Lower lobe of right lung (tissue), 2 donors: ENCODE data around the gene LIN37. TPM values are rescaled to one million over a fixed set of nuclear protein-coding genes. Genes with fewer than 3 reads are reported as not detected.

Experiments used
- ATAC-seq, 2 donors: fragments of 200-7000 bp; cut with Tn5 transposase; one replicate each; pipeline ENCODE4 v1.9.1; 2020 to 2022; ENCODE audit warnings: mild to moderate bottlenecking in 2 of 2, moderate library complexity in 2 of 2
- DNase-seq: peaks from one replicate; pipeline ENCODE4 v3.0.0-alpha.2; 2020
- H3K27ac ChIP-seq: fragments of 200-600 bp; one replicate; pipeline ENCODE4 v1.8.0; 2022
- H3K27me3 ChIP-seq: fragments of 200-600 bp; one replicate; pipeline ENCODE4 v1.8.0; 2022; ENCODE audit warnings: low read depth
- H3K36me3 ChIP-seq: fragments of 200-600 bp; one replicate; pipeline ENCODE4 v1.8.0; 2022; ENCODE audit warnings: mild to moderate bottlenecking
- H3K4me1 ChIP-seq: fragments of 200-600 bp; one replicate; pipeline ENCODE4 v1.8.0; 2022
- H3K4me3 ChIP-seq: fragments of 200-600 bp; one replicate; pipeline ENCODE4 v1.8.0; 2022; ENCODE audit warnings: mild to moderate bottlenecking
- H3K9me3 ChIP-seq: fragments of 200-600 bp; one replicate; pipeline ENCODE4 v1.8.0; 2022
- intact Hi-C: fragments of 100-400 bp; cut with DNase I; formaldehyde crosslinking; loops from one replicate; pipeline ENCODE4 v1.11.0; 2022
- total RNA-seq: library from RNA; stranded (reverse); fragmentation: NEBNext Ultra II Directional; extraction: Animal tissue kit (Norgen Biotek cat#: 25700); gene quantifications from one replicate; pipeline ENCODE4 v1.2.1, GENCODE V29; 2021
- TF ChIP-seq, protein P1 (sequence below): fragments of 200-600 bp; IDR thresholded peaks from one replicate; pipeline ENCODE4 v1.8.0; 2022; ENCODE audit warnings: antibody characterized with exemption, mild to moderate bottlenecking
- donor health status: DM: no; HTN: yes; CAD: no; lungs with severe emphysema.

The LIN37 gene
- total RNA-seq, 1 donor from 2014 or later, result 7.2 TPM

DNA sequence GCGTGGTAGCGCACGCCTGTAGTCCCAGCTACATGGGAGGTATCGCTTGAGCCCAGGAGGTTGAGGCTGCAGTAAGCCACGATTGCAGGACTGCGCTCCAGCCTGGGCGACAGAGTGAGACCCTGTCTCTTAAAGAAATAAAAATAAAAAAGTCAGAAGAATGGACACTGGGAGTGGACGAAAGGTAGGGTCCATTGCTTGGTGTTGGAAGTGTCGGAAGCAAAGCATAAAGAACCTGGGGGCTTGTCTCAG lies 26.6 kb downstream of the LIN37 start:
- ATAC-seq (peak in 1 of 2 donors; percentile 1), DNase-seq (no peak)
- Histone ChIP-seq H3K27me3 (no peaks in the 10 kb centered on the region), H3K4me3 (peak overlapping the region; percentile 92), H3K9me3 (no peaks in the 10 kb centered on the region), H3K36me3 (no peaks in the 10 kb centered on the region), H3K27ac (no peak overlapping the region), H3K4me1 (peaks cover 17% of the 10 kb centered on the region)
- TF ChIP-seq, protein P1, sequence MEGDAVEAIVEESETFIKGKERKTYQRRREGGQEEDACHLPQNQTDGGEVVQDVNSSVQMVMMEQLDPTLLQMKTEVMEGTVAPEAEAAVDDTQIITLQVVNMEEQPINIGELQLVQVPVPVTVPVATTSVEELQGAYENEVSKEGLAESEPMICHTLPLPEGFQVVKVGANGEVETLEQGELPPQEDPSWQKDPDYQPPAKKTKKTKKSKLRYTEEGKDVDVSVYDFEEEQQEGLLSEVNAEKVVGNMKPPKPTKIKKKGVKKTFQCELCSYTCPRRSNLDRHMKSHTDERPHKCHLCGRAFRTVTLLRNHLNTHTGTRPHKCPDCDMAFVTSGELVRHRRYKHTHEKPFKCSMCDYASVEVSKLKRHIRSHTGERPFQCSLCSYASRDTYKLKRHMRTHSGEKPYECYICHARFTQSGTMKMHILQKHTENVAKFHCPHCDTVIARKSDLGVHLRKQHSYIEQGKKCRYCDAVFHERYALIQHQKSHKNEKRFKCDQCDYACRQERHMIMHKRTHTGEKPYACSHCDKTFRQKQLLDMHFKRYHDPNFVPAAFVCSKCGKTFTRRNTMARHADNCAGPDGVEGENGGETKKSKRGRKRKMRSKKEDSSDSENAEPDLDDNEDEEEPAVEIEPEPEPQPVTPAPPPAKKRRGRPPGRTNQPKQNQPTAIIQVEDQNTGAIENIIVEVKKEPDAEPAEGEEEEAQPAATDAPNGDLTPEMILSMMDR, result no peak
- intact Hi-C loops, result no loop called here

DNA sequence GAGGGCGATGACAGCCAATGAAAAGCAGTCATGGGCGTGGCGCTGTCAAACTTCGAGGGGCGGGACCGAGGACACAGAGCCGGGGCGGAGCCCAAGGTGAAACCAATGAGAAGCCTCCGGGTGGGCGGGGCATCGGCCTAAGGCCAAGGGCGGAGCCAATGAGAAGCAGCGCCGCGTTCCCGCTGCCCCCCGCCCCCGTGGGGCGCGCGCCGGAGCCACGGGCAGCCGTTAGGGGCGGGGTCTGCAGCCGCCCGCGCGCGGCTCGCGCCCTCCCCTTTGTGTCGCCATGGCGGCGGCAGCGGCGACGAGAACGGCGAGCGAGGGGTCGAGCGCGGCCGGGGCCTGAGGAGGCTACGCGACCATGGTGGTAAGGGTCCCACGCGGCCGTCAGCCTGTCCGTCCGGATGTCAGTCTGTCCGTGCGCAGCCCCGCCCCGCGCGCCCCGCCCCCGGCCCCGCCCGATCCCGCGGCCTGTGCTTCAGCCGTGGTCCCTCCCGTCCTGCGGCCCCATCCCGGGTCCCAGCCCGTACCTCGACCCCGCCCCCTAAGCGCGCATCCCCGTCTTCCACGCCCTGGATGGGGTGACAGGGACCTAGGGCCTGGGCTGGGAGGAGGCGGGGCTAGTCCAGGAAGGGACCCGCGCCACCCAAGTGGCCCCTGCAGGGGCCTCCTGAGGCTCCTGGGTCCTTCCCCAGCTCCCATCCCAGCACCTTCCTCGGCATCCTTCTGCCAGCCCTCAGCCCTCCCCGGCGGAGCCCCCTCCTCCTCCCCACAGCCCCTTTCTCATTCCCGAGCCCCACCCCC lies 27.1 kb downstream of the LIN37 start, which contains the start of gene ARHGAP33:
Gene ARHGAP33, plus strand, starts transcription at position 267 of the 804 bp plus-strand sequence. Its CDS starts 95 bp downstream, at position 362.
- Histone ChIP-seq H3K27ac (peak within 1 kb of the TSS; percentile 11), H3K36me3 (peaks cover 4% of the 10 kb centered on the region), H3K9me3 (no peaks in the 10 kb centered on the region), H3K4me1 (peaks cover 17% of the 10 kb centered on the region), H3K4me3 (peak within 1 kb of the TSS; percentile 92), H3K27me3 (no peaks in the 10 kb centered on the region)
- DNase-seq (peak; percentile 100), ATAC-seq (peak; percentile 99)
- TF ChIP-seq, protein P1, result no peak
- intact Hi-C loops, result no loop called here

DNA sequence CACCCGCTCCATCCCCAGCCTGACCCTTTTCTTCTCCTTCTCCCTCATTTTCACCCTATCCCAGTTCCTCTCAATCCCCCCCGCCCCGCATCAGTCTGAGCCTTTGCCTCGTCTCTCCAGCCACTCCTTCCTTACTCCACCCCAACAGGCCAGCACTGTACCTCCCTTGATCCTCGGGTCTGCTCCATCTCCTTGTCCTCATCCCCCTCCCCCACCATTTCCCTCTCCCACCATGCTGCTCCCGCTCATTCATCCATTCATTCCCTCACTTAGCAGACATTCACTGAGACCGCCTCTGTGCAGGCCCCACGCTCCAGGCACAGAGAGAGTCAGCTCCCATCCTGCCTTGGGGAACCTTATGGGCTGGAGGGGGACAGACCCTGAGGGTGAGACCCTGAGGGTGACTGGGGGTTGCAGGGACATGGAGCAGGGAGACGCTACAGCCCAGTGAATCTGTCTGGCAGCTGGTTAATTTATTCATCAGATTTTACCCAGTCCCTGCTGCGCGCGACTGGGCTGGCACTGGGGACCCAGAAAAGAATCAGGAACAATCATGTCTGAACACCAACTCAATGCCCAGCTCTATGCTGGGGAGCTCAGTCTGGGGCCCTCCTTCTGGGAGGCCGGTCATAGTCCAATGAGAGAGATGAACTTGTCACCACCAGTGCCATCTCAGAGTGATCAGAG lies 27.9 kb downstream of the LIN37 start:
- no peak for DNase-seq
- TF ChIP-seq, protein P1, result no peak
- Histone ChIP-seq H3K27ac (no peak overlapping the region), H3K36me3 (peaks cover 9% of the 10 kb centered on the region), H3K4me1 (peaks cover 17% of the 10 kb centered on the region), H3K9me3 (no peaks in the 10 kb centered on the region), H3K4me3 (peak overlapping the region; percentile 92), H3K27me3 (no peaks in the 10 kb centered on the region)
- ATAC-seq, result no peak
- intact Hi-C loops, result no loop called here

DNA sequence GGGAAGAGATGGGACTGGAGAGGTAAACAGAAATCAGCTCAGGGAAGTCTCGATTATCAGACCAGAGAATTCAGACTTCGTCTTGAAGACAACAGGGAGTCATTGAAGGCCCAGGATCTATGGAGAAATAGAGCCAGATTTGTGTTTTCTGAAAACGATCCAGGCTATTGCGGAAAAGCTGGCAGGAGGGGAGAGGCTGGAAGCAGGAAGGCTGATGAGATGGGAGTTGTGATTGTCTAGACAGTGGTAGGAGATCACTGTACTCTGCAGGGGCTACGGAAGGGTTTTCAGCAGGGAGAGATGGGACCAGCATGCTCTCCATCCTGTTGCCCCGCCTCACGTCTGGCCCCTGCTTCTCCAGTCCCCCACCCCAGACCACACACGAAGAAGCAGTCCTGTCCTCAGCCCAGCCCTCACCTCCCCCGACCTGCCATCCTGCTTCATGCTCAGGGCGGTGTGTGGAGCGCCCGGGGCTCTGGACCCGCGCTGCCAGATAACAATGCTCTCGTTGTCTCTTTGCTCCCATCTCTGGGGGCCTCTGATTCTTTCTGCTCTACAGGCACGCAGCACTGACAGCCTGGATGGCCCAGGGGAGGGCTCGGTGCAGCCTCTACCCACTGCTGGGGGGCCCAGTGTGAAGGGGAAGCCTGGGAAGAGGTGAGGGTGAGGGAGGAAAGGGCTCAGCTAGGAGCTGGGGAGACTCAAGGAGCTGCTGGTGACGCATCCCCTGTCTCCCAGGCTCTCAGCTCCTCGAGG lies 28.9 kb downstream of the LIN37 start:
- TF ChIP-seq, protein P1, result no peak
- DNase-seq (no peak), ATAC-seq (no peak)
- H3K9me3 ChIP-seq, result no peaks in the 10 kb centered on the region
- H3K4me1 ChIP-seq, result peaks cover 17% of the 10 kb centered on the region
- no peak overlapping the region for H3K27ac ChIP-seq
- no peak overlapping the region for H3K4me3 ChIP-seq
- intact Hi-C loops, result no loop called here
- H3K27me3 ChIP-seq, result no peaks in the 10 kb centered on the region
- peaks cover 13% of the 10 kb centered on the region for H3K36me3 ChIP-seq

DNA sequence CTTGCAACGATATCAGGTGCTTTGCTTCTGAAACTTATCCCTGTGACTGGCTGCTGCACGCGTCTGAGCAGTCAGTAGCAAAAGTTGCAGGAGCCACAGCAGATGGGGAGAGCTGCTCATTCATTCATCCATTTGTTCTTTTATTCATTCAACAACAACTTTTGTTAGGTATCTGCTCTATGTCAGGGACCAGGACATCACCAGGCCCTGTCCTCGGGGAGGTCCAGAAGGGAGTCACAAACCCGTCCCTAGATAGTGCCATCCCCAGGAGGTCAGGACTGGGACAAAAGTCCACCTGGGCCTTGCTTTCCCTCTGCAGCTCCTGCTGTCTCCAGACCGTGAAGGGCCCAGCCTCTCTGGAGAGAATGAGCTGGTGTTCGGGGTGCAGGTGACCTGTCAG lies 29.6 kb downstream of the LIN37 start:
- DNase-seq (no peak), ATAC-seq (no peak)
- Histone ChIP-seq H3K4me1 (peaks cover 17% of the 10 kb centered on the region), H3K4me3 (no peak overlapping the region), H3K9me3 (no peaks in the 10 kb centered on the region), H3K27ac (no peak overlapping the region), H3K27me3 (no peaks in the 10 kb centered on the region), H3K36me3 (peaks cover 13% of the 10 kb centered on the region)
- intact Hi-C loops, result no loop called here
- TF ChIP-seq, protein P1, result no peak
